Measurements from ENCODE around the gene RAI14. TPM values are rescaled to one million over a fixed set of nuclear protein-coding genes. Genes with fewer than 3 reads are reported as not detected.
"Not testable (repeated sequence)": the region's sequence is repeated elsewhere in the genome, so short reads cannot be mapped to it uniquely, and the experiment has no call there.

RAI14 gene
- total RNA-seq, 1 experiment from 2014 or later, result 62.0 TPM

GRCh38 chr5:34759213-34759612, 103.1 kb downstream of the RAI14 start:
- not testable (repeated sequence) for DNase-seq; H3K4me3 ChIP-seq (ENCODE audit: insufficient read depth, low read depth, low read length); H3K27me3 ChIP-seq (ENCODE audit: control insufficient read depth, insufficient read depth, low read length)
- H3K36me3 ChIP-seq (replicated peaks; ENCODE audit: control insufficient read depth, insufficient read depth, low read length), result peaks cover 31% of the 10 kb centered on the region

GRCh38 chr5:34765662-34766061, 109.5 kb downstream of the RAI14 start:
- Histone ChIP-seq H3K27me3 (ENCODE audit: control insufficient read depth, insufficient read depth, low read length) (no peaks in the 10 kb centered on the region), H3K36me3 (replicated peaks; ENCODE audit: control insufficient read depth, insufficient read depth, low read length) (peaks cover 23% of the 10 kb centered on the region), H3K4me3 (ENCODE audit: insufficient read depth, low read depth, low read length) (no peak overlapping the region)
- DNase-seq, result no peak

DNA sequence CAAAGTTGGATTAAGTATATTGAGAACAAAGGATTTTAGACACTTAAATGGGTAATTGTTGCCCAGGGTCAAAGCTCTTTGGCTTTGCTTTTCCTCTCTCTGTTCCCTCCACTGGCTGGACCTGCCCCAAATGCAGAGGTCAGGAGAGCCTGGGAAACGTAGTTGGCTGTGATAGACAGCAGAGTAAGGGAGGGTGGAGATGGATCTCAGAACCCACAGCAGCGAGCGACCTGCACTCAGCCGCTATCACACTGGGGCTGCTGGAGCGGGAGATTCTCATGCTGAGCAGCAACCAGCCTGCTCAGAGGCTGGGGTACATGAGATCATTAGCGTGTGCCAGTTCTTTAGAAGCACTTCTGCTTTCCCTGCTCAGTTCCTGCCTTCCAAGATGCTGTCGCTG, 111.1 kb downstream of the RAI14 start:
- H3K27me3 ChIP-seq (ENCODE audit: control insufficient read depth, insufficient read depth, low read length), result no peaks in the 10 kb centered on the region
- peaks cover 20% of the 10 kb centered on the region for H3K36me3 ChIP-seq (replicated peaks; ENCODE audit: control insufficient read depth, insufficient read depth, low read length)
- DNase-seq, result peak; percentile 24
- H3K4me3 ChIP-seq (ENCODE audit: insufficient read depth, low read depth, low read length), result no peak overlapping the region

DNA sequence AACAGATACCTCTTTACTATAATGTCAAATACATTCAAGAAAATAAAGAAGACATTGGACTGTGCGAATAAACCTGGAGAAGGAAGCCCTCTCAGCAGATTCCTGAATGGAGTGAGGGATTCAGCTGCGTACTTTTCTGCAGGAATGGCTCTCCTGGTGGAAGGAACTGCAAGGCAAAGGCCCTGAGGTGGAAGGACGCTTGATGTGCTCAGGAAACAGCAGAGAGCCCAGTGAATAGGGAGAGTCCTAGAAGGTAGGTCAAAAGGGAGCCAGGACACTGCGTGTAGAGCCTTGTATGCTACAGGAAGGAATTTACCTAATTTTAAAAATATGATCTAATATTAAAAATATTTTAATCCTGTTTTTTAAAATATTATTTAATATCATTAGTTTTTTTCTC, 114.4 kb downstream of the RAI14 start:
- H3K27me3 ChIP-seq (ENCODE audit: control insufficient read depth, insufficient read depth, low read length), result no peaks in the 10 kb centered on the region
- H3K36me3 ChIP-seq (replicated peaks; ENCODE audit: control insufficient read depth, insufficient read depth, low read length), result peaks cover 8% of the 10 kb centered on the region
- H3K4me3 ChIP-seq (ENCODE audit: insufficient read depth, low read depth, low read length), result no peak overlapping the region
- no peak for DNase-seq

- no peak for DNase-seq
- no peak overlapping the region for H3K4me3 ChIP-seq (ENCODE audit: insufficient read depth, low read depth, low read length)
- H3K27me3 ChIP-seq (ENCODE audit: control insufficient read depth, insufficient read depth, low read length), result no peaks in the 10 kb centered on the region
- peaks cover 7% of the 10 kb centered on the region for H3K36me3 ChIP-seq (replicated peaks; ENCODE audit: control insufficient read depth, insufficient read depth, low read length)
Measured at GRCh38 chr5:34771076-34771475, 114.9 kb downstream of the RAI14 start.

DNA sequence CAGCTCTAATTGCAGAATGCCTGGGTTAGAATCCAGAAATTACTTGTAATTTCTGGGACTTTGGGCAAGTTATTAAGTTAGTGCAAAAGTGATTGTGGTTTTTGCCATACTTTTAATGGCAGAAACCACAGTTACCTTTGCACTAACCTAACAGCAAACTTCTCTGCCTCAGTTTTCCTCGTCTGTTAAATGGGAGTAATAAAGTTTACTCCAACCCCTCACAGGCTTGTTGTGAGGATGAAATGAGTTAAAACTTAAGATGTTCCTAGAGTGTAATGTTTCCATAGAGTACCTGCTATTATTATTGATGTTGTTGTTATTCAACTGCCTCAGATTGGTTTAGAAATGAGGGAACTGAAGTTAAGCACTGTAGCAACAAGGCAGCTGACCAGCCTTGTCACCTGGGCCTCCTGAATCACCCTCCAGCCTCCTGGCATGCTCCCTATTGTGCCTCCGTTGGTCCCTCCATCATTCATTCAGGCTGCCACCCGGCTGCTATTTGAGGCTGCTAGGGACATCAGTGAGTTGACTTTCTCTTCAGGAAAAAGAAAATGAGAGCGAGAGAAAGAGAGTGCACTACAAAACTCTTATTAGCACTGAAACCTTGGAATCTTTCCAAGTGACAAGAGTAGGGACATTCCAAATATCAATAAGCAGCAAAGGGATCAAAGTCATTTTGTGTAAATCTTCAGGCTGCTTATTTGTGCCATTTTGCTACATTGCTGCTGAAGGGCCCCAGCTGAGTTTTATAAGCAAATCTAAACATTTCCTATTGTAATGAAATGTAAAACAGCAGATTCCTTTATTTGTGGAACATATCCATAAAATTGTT, 116.4 kb downstream of the RAI14 start:
- Histone ChIP-seq H3K36me3 (replicated peaks; ENCODE audit: control insufficient read depth, insufficient read depth, low read length) (peaks cover 7% of the 10 kb centered on the region), H3K27me3 (ENCODE audit: control insufficient read depth, insufficient read depth, low read length) (no peaks in the 10 kb centered on the region), H3K4me3 (ENCODE audit: insufficient read depth, low read depth, low read length) (no peak overlapping the region)
- no peak for DNase-seq

GRCh38 chr5:34774139-34774538, 118.0 kb downstream of the RAI14 start:
- no peak for DNase-seq
- Histone ChIP-seq H3K4me3 (ENCODE audit: insufficient read depth, low read depth, low read length) (no peak overlapping the region), H3K27me3 (ENCODE audit: control insufficient read depth, insufficient read depth, low read length) (no peaks in the 10 kb centered on the region), H3K36me3 (replicated peaks; ENCODE audit: control insufficient read depth, insufficient read depth, low read length) (peaks cover 5% of the 10 kb centered on the region; the same call in 1 of the 2 replicates)

DNA sequence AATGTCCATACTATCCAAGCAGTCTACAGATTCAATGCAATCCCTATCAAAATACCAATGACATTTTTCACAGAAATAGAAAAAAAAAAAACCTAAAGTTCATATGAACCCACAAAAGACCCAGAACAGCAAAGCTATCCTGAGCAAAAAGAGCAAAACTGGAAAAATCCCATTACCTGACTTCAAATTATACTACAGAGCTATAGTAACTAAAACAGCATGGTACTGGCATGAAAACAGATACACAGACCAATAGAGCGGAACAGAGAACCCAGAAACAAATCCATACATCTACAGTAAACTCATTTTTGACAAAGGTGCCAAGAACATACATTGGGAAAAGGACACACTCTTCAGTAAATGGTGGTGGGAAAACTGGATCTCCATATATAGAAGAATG, 118.5 kb downstream of the RAI14 start:
- not testable (repeated sequence) for H3K36me3 ChIP-seq (replicated peaks; ENCODE audit: control insufficient read depth, insufficient read depth, low read length); DNase-seq; H3K27me3 ChIP-seq (ENCODE audit: control insufficient read depth, insufficient read depth, low read length); H3K4me3 ChIP-seq (ENCODE audit: insufficient read depth, low read depth, low read length)

- no peak for DNase-seq
- H3K36me3 ChIP-seq (replicated peaks; ENCODE audit: control insufficient read depth, insufficient read depth, low read length), result peaks cover 2% of the 10 kb centered on the region; the same call in 1 of the 2 replicates
- H3K27me3 ChIP-seq (ENCODE audit: control insufficient read depth, insufficient read depth, low read length), result no peaks in the 10 kb centered on the region
Measured at GRCh38 chr5:34775886-34776285, 119.8 kb downstream of the RAI14 start.

GRCh38 chr5:34778091-34778850, 122.1 kb downstream of the RAI14 start:
- Histone ChIP-seq H3K36me3 (replicated peaks; ENCODE audit: control insufficient read depth, insufficient read depth, low read length) (peaks cover 1% of the 10 kb centered on the region), H3K4me3 (ENCODE audit: insufficient read depth, low read depth, low read length) (no peak overlapping the region), H3K27me3 (ENCODE audit: control insufficient read depth, insufficient read depth, low read length) (no peaks in the 10 kb centered on the region)
- DNase-seq, result no peak

More at GRCh38 chr5:34775886-34776285, 119.8 kb downstream of the RAI14 start:
- H3K4me3 ChIP-seq (ENCODE audit: insufficient read depth, low read depth, low read length), result no peak overlapping the region

- H3K27me3 ChIP-seq (ENCODE audit: control insufficient read depth, insufficient read depth, low read length); H3K4me3 ChIP-seq (ENCODE audit: insufficient read depth, low read depth, low read length); DNase-seq; H3K36me3 ChIP-seq (replicated peaks; ENCODE audit: control insufficient read depth, insufficient read depth, low read length): not testable (repeated sequence)
Measured at GRCh38 chr5:34783892-34784291, 127.8 kb downstream of the RAI14 start.

GRCh38 chr5:34787035-34787434, 130.9 kb downstream of the RAI14 start:
- Histone ChIP-seq H3K36me3 (replicated peaks; ENCODE audit: control insufficient read depth, insufficient read depth, low read length) (peaks cover 1% of the 10 kb centered on the region; the same call in 1 of the 2 replicates), H3K27me3 (ENCODE audit: control insufficient read depth, insufficient read depth, low read length) (no peaks in the 10 kb centered on the region), H3K4me3 (ENCODE audit: insufficient read depth, low read depth, low read length) (no peak overlapping the region)
- no peak for DNase-seq

- Histone ChIP-seq H3K27me3 (ENCODE audit: control insufficient read depth, insufficient read depth, low read length) (no peaks in the 10 kb centered on the region), H3K4me3 (ENCODE audit: insufficient read depth, low read depth, low read length) (no peak overlapping the region), H3K36me3 (replicated peaks; ENCODE audit: control insufficient read depth, insufficient read depth, low read length) (no peaks in the 10 kb centered on the region)
- no peak for DNase-seq
Measured at GRCh38 chr5:34789021-34789531, 132.9 kb downstream of the RAI14 start.

- Histone ChIP-seq H3K27me3 (ENCODE audit: control insufficient read depth, insufficient read depth, low read length) (no peaks in the 10 kb centered on the region), H3K4me3 (ENCODE audit: insufficient read depth, low read depth, low read length) (no peak overlapping the region), H3K36me3 (replicated peaks; ENCODE audit: control insufficient read depth, insufficient read depth, low read length) (no peaks in the 10 kb centered on the region)
- DNase-seq, result no peak
Measured at GRCh38 chr5:34789639-34790038, 133.5 kb downstream of the RAI14 start.

DNA sequence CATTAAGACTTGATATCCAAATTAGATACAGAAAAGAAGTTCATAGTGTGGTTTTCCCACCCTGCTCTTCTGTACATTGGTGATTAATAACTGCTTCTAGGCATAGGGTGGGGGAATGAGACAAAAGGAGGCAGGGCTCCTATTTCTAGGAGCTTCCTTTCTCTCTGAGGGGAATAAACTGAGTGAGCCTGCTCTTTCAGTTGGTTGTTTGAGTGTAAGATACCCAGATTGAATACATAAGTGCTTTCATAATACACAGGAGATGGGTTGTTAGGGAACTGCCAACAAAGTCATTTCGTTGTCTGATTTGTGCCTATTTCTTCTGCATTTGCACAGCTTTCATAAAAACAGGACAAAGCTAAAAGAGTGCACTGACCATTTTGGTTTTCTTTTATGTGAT, 133.9 kb downstream of the RAI14 start:
- Histone ChIP-seq H3K4me3 (ENCODE audit: insufficient read depth, low read depth, low read length) (no peak overlapping the region), H3K27me3 (ENCODE audit: control insufficient read depth, insufficient read depth, low read length) (no peaks in the 10 kb centered on the region), H3K36me3 (replicated peaks; ENCODE audit: control insufficient read depth, insufficient read depth, low read length) (no peaks in the 10 kb centered on the region)
- no peak for DNase-seq
